Measurements from ENCODE around the gene INTS15.
"Not testable (repeated sequence)": the region's sequence is repeated elsewhere in the genome, so short reads cannot be mapped to it uniquely, and the experiment has no call there.

The INTS15 gene

DNA sequence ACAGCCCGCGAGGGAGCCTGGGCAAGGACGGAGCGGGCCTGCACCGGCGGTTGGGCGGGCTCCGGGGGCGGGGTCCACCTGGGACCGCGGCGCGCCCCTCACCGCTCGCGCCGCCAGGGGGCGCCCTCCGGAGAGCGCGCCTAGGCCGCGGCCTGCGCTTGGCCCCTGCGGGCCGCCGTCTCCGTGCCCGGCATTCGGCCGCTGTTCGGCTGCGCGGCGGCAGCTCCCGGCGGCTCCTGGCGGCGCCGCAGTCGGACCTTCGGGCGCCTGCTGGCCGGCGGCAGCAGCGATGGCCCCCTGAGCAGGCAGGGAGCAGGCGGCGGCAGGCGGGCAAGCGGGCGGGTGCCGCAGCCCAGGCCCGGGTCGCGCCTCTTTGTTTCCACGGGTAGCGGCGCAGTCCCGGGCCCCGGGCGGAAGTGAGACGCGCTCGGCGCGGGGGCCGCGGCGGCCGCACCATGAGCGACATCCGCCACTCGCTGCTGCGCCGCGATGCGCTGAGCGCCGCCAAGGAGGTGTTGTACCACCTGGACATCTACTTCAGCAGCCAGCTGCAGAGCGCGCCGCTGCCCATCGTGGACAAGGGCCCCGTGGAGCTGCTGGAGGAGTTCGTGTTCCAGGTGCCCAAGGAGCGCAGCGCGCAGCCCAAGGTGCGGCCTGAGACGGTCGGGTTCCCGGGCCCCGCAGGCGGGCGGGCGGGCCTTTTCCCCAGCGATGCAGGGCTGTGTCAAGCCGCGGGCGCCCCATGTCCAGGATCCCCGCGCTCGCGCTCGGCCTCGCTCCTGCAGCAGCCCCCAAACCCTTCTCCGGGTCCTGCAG, at the start of gene INTS15:
Gene INTS15, plus strand, starts transcription at position 193 of the 816 bp plus-strand sequence. Its CDS starts 263 bp downstream, at position 456.
- DNase-seq: peak; percentile 79

GRCh38 chr7:6542368-6542767, 47.5 kb upstream of the INTS15 start:
- no peak for DNase-seq

DNA sequence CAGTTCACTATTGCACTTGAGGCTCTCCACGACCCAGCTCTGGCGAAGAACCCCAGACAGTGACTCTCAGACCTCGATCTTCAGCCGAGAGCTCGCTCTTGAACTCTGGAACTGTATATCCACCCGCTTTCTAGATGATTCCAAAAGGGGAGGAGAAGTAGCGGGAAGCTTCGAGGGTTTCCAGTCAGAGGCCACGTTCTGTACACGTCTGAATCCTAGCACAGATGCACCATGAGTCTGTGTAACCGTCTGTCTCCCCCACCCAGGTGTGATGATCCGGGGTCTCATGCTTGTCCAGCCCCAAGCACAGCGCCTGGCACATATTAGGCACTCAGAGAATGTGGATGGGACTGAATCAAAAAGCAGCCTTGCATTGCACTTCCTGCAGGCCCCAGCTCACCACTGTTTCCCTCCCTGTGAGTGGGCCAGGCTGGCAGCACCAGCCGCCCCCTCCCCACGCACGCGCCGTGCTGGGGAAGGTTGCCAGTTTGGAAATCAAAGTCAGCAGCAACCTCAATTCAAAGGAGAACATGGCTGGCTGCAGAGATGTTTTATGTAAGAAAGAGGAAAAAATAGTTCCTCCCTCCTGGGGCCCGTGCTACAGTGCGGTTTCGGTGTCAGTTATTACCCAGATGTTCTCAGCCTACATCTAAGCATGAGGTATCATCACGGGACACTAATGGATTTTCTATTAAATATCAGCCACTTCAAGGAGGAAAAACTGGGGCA, 44.3 kb upstream of the INTS15 start:
- DNase-seq: no peak

DNA sequence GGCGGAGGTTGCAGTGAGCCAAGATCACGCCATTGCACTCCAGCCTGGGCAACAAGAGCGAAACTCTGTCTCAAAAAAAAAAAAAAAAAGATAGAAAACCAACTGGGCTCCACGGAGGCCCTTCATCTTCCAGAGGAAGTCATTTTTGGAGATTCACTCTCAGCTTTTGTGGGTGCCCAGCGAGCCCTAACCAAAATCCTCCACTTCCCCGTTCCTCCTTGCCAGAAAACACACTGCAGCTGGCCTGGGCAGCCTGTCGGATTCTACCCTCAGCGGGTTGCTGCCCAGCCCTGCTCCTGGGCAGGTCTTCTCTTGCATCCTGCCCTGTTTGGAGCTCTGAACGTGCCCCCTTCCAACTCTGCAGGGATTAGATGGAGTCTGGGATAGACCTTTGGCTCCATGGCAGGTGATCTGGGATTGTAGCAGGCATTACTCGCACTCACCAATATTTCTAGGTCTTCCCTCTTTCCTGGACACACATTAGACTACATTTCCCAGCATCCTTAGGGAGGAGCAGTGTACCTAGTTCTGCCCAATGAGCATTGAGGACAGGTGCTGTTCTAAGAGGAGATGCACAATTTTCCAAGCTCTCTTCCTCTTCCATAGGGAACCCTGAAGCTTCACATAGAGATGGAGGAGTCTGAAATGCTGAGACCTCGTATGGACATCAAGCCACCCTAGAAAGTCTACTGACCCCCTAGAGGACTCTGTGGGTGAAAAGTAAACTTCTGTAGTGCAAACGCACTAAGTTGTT, 43.1 kb upstream of the INTS15 start:
- no peak for DNase-seq

DNA sequence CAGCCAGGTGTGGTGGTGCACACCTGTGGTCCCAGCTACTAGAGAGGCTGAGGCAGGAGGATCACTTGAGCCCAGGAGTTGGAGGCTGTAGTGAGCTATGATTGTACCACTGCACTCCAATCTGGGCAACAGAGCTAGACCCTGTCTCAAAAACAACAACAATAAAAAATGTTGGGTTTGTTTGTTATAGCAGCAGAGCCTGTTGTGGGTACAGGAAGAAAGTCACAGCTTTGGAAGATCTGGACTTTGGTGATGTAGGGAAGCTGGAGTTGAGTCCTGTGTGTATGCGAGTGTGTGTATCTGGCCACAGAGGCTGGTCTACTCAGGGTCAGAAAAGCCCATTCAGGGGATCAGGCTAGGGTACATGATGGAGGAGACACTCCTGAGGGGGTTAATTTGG, 42.4 kb upstream of the INTS15 start:
- no peak for DNase-seq

DNA sequence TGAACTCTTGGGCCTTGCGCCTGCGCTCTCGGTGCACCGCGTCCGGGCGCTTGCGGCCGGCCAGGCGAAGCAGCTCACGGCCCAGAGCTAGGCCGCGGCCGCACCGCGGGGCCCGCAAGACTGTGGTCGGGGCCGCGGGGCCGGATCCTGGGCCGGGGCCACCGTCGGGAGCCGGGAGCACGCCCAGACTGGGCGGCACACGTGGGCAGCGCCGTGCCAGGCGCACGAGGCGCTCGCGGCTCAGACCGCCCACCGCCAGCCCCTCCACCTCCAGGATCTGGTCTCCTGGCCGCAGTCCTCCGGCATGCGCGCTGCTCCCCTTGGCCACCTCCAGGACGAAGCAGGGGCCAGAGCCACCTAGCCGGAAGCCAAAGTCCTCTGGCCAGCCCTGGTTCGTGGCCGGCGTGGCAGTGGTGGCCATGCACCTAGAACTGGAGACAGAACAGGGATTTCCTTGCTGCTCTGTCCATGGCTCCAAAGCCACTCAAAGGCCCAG, 38.8 kb upstream of the INTS15 start, which contains the start of gene GRID2IP:
Gene GRID2IP, minus strand, starts transcription at position 446 of the 496 bp plus-strand sequence. Its CDS starts 25 bp downstream, at position 421.
- no peak for DNase-seq

DNA sequence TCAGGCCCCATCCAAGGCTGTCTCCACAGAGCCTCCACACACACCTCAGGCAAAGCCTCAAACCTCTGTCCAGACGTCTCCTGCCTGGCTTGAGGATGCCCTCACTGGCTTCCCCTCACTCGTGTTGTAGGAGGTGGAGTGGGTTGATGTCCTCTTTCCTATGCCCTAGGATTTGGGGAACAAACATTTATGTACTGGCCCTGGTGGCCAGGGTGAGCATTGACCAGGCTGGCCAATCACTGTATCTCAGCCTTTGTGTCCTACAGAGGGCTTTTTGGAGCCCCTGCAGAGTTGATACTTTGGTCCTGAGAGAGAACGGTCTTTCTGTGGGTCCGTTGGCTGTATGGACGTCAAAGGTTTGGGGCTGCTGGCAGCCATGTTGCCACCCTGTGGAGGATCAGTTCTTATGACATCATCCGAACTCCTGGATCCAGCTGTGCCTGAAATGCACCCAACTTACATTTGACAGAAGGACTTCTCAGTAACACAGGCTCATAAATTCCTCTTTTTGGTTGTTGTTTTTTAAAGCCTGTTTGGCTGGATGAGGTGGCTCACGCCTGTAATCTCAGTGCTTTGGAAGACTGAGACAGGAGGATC, 36.3 kb upstream of the INTS15 start:
- no peak for DNase-seq

DNA sequence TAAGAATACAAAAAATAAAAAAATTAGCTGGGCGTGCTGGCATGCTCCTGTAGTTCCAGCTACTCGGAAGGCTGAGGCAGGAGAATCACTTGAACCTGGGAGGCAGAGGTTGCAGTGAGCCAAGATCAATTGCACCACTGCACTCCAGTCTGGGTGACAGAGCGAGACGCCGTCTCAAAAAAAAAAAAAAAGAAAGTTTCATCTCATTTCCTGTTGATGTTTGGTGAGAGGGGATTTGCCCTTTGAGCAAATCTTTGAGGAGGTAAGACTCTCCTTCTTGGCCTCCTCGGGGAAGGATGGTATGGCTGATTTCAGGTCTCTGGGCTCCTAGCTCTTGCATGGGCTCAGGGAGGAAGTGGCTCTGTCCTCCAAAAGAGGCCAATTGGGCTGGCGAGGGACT, 35.0 kb upstream of the INTS15 start:
- no peak for DNase-seq

GRCh38 chr7:6556196-6556595, 33.6 kb upstream of the INTS15 start:
- no peak for DNase-seq

GRCh38 chr7:6558837-6559236, 31.0 kb upstream of the INTS15 start:
- no peak for DNase-seq

- no peak for DNase-seq
These were observed 29.9 kb upstream of the INTS15 start for GRCh38 chr7:6559896-6560295.

- DNase-seq: no peak
These were observed 27.7 kb upstream of the INTS15 start for GRCh38 chr7:6562106-6562505.

DNA sequence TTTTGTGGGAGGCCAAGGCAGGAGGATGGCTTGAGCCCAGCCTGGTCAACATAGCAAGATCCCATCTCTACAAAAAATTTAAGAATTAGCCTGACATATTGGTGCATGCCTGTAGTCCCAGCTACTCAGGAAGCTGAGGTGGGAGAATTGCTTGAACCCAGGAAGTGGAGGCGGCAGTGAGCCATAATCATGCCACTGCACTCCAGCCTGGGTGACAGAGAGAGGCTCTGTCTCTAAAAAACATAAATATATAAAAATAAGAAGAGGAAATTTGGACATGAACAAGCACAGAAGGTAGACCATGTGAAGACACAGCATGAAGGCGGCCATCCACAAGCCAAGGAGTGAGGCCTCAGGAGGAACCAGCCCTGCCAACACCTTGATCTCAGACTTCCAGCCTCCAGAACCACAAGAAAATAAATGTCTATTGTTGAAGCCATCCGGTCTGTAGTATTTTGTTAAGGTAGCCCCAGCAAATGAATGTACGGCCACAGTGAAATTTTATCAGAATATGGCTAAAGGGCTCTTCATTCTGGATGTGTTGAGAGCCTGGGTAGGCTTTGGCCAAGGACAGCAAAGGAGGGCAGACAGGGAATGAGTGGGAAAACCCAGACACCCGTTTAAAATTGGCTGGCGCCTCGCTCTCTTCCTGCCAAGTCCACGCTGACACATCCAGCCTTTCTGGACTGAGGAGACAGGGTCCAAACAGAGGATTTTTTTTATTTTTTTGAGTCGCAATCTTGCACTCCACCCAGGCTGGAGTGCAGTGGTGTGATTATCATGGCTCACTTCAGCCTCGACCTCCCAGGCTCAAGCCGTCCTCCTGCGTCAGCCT, 25.7 kb upstream of the INTS15 start:
- DNase-seq: no peak

- no peak for DNase-seq
These were observed 24.2 kb upstream of the INTS15 start for GRCh38 chr7:6565655-6566054.

- no peak for DNase-seq
These were observed 21.9 kb upstream of the INTS15 start for GRCh38 chr7:6567886-6568285.

- DNase-seq: no peak
These were observed 18.6 kb upstream of the INTS15 start for GRCh38 chr7:6571160-6571779.

GRCh38 chr7:6575281-6576023, 14.4 kb upstream of the INTS15 start:
- DNase-seq: no peak

- DNase-seq: no peak
These were observed 13.6 kb upstream of the INTS15 start for GRCh38 chr7:6576024-6576866.

DNA sequence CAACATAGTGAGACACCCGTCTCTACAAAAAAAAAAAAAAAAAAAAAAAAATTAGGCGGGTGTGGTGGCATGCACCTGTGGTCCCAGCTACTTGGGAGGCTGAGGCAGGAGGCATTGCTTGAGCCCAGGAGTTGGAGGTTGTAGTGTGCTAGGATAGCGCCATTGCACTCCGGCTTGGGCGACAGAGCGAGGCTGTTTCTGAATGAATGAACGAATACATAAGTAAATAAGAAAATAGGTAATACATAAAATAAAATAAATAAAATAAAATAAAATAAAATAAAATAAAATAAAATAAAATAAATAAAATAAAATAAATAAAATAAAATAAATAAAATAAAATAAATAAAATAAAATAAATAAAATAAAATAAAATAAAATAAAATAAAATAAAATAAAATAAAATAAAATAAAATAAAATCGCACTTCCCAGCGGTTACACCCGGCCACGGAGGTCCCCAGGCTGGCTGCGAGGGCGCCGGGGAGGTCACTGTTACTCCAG, 12.9 kb upstream of the INTS15 start:
- DNase-seq: not testable (repeated sequence)

Data from activated effector memory CD4-positive, alpha-beta T cell treated with Interleukin-2 at 50 U/mL for 16 hours (primary cell).